IMR-90 (cell line): ENCODE results near the gene PAWR. TPM values are rescaled to one million over a fixed set of nuclear protein-coding genes. Genes with fewer than 3 reads are reported as not detected.

Experiments
- CHD1 ChIP-seq: IDR thresholded peaks from 2 replicates; pipeline ENCODE4 v1.6.1; 2012; ENCODE audit warnings: low read depth, low read length, improper control_type of control experiment
- polyA plus RNA-seq, 3 experiments: library from polyadenylated mRNA; depleted of rRNA; stranded (reverse); fragments of >200 nt; gene quantifications; 2 replicates each; pipeline ENCODE4 v1.2.3, GENCODE V29; 2012; ENCODE audit warnings: low replicate concordance in 1 of 3
- total RNA-seq: library from RNA; depleted of rRNA; stranded (reverse); fragments of >200 nt; gene quantifications from 2 replicates; pipeline ENCODE4 v1.2.3, GENCODE V29; 2012
- TF ChIP-seq, protein P1 (sequence below): fragments of 150-350 bp; IDR thresholded peaks from 2 replicates; pipeline ENCODE4 v1.6.1; 2017; ENCODE audit warnings: mild to moderate bottlenecking, antibody characterized with exemption, low read length, low read depth

Gene PAWR
- total and polyA plus RNA-seq, 2 of the 4 experiments (the other 2 are of a cell fraction), result 13.2 to 13.6 TPM

DNA sequence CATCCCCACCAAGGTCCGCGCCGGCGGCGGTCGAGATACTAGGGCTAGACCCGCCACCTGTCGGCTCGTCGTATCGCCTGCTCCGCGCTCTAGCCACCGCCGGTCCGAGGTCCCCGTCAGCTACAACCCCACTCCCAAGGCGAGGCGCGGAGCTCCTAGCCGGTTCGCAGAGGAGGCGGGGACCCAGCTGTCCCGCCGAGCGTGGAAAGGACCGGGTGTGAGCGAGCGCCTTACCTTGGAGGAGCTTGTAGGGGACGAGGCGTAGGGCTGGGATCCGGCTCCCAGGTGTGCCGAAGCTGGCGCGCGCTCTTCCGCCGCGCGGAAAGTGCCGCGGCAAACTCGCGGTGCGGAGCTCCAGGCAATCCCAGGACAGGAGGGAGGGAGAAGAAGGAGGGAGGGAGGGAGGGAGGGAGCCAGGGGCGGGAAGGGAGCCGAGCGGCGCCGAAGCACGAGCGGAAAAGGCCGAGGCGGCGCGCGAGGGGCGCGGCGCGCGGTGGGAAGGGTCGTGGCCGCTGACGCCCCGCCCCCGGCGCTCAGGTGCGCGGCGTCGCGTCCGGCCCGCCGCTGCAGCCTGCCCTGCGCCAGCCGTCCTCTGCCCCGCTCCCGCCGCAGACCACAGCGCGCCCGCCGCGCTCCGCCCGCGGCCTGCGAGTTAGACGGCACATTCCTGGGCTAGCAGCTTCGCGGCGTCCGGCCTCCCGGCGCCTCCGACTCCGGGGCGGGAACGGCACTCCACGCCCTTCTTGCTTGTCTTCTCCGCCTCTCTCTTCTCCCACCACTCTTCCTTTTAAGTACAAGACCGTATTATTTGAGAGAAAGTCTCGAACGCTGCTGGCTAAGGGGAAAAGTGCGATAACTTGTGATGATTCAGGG is at the start of gene PAWR (continued):
- TF ChIP-seq, protein P1, sequence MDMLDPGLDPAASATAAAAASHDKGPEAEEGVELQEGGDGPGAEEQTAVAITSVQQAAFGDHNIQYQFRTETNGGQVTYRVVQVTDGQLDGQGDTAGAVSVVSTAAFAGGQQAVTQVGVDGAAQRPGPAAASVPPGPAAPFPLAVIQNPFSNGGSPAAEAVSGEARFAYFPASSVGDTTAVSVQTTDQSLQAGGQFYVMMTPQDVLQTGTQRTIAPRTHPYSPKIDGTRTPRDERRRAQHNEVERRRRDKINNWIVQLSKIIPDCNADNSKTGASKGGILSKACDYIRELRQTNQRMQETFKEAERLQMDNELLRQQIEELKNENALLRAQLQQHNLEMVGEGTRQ, result no peak
- TF ChIP-seq CHD1, result 0 out of 2 replicates have a peak, but pooled peaks have one; percentile 70
